Panc1 (cell line): ENCODE measurements around the gene RAMAC. TPM values are rescaled to one million over a fixed set of nuclear protein-coding genes. Genes with fewer than 3 reads are reported as not detected.

Source experiments
- ATAC-seq: fragments of 200-7000 bp; cut with Tn5 transposase; 2 replicates; pipeline ENCODE4 v1.9.1; 2020; ENCODE audit warnings: mild to moderate bottlenecking, moderate library complexity
- BruUV-seq: library from RNA; stranded (reverse); fragments of 400-500 nt; replicated peaks from 2 replicates; lab custom pipeline; 2021; lab: Mats Ljungman, UMichigan
- CTCF ChIA-PET: fragments of 300-600 bp; sonication (Branson Sonifier 250); formaldehyde crosslinking; loops from one replicate; lab custom pipeline; 2022; ENCODE audit warnings: antibody characterized with exemption; lab: Charles Lee
- POLR2A ChIA-PET: fragments of 300-600 bp; sonication (Branson Sonifier 250); formaldehyde crosslinking; loops from one replicate; lab custom pipeline; 2022; ENCODE audit warnings: antibody characterized with exemption; lab: Charles Lee
- DNase-seq: peaks from one replicate; pipeline ENCODE4 v3.0.0-alpha.2; 2010; ENCODE audit warnings: low read depth, low spot score
- H3K27ac ChIP-seq: 2 replicates; pipeline ENCODE4 v1.5.1; 2011; ENCODE audit warnings: mild to moderate bottlenecking, low read length, inconsistent platforms
- H3K27me3 ChIP-seq: fragments of 200-500 bp; sonication (Bioruptor generic); 2 replicates; pipeline ENCODE4 v1.6.0; 2014; ENCODE audit warnings: low read length, inconsistent platforms; ENCODE audit not compliant: control insufficient read depth, insufficient read depth
- H3K36me3 ChIP-seq: fragments of 200-500 bp; sonication (Bioruptor generic); 2 replicates; pipeline ENCODE4 v1.5.1; 2014; ENCODE audit warnings: inconsistent platforms, mild to moderate bottlenecking, low read length, moderate library complexity; ENCODE audit not compliant: control insufficient read depth, insufficient read depth
- H3K4me1 ChIP-seq: 2 replicates; pipeline ENCODE4 v1.5.1; 2011; ENCODE audit warnings: inconsistent platforms, mild to moderate bottlenecking, low read length, moderate library complexity; ENCODE audit not compliant: control insufficient read depth, insufficient read depth
- H3K4me3 ChIP-seq, 2 experiments: 2 replicates each; pipeline ENCODE4 v1.5.1; 2011 to 2012; ENCODE audit warnings: low read depth in 2 of 2, low read length in 2 of 2, mild to moderate bottlenecking in 2 of 2, inconsistent platforms in 1 of 2, moderate library complexity in 1 of 2
- H3K9me3 ChIP-seq: fragments of 200-500 bp; sonication (Bioruptor generic); 2 replicates; pipeline ENCODE4 v1.5.1; 2014; ENCODE audit warnings: low read depth, mild to moderate bottlenecking, inconsistent platforms, low read length, moderate library complexity; ENCODE audit not compliant: control insufficient read depth, insufficient read depth
- POLR2AphosphoS5 ChIP-seq: IDR thresholded peaks from 2 replicates; pipeline ENCODE4 v1.6.1; 2012; ENCODE audit warnings: mild to moderate bottlenecking, low read depth, low read length, moderate library complexity
- TCF7L2 ChIP-seq: IDR thresholded peaks from 2 replicates; pipeline ENCODE4 v1.6.1; 2011; ENCODE audit warnings: mild to moderate bottlenecking, low read depth, low read length, inconsistent platforms
- in situ Hi-C: cut with HindIII; loops from 2 replicates; pipeline ENCODE4 v1.10.0; 2016; ENCODE audit warnings: low sequenced_read_pairs, low pct_unique_long_range_greater_than_20kb
- intact Hi-C: fragments of 100-400 bp; cut with micrococcal nuclease; formaldehyde crosslinking; loops from one replicate; pipeline ENCODE4 v1.10.0; 2022; ENCODE audit not compliant: unreplicated experiment
- total RNA-seq: library from RNA; stranded (reverse); gene quantifications from one replicate; pipeline ENCODE4 v1.2.1, GENCODE V29; 2021; ENCODE audit not compliant: unreplicated experiment
- TF ChIP-seq, protein P1 (sequence below), 2 experiments: IDR thresholded peaks; 2 replicates each; pipeline ENCODE4 v1.6.1; 2011 to 2012; ENCODE audit warnings: low read depth in 2 of 2, control low read depth in 1 of 2, low read length in 1 of 2, mild to moderate bottlenecking in 1 of 2, moderate library complexity in 1 of 2; ENCODE audit not compliant: insufficient read depth in 1 of 2
- TF ChIP-seq, protein P2 (sequence below): fragments of 450-650 bp; IDR thresholded peaks from 2 replicates; pipeline ENCODE4 v1.5.1; 2017; ENCODE audit warnings: mild to moderate bottlenecking

RAMAC gene
- total RNA-seq, 1 experiment from 2014 or later, result 32.0 TPM

DNA sequence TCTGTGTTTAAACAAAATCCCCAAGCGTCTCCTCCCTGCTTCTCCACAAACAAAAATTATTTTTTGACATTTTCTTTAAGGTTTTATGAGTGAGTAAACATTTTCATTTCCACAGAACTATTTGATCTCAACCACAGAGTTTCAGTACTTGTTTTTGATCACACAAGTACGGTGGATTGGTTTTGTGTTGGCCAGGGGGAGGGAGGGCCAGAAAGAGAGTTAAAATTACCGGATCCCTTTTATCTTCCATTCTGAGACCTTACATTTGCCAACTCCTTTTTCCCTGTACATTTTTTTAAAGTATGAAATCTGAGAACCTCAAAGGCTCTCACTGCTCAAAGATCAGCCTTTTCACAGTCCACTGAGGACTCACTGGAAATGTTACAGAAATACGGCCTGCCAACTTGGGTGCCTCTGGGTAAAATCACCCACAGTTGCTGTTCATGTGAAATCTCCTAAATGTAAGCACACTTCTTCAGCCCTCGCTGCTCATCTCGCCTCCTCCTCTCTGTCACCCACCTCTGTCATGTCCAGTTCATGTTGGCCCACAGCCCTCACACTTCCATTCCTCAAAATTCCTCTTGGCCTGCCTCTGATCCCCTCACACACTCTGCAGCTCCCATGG lies 35.2 kb upstream of the RAMAC start:
- intact Hi-C loops (no loop called here), in situ Hi-C loops (no loop called here)
- ATAC-seq, result no peak
- no peak for DNase-seq
- POLR2A ChIA-PET, result no interaction called here
- no peak for TF ChIP-seq POLR2AphosphoS5
- H3K9me3 ChIP-seq, result no peaks in the 10 kb centered on the region
- no peaks in the 10 kb centered on the region for H3K36me3 ChIP-seq
- TSS peak; percentile 62 for BruUV-seq
- no peak overlapping the region for H3K27ac ChIP-seq
- no peaks in the 10 kb centered on the region for H3K27me3 ChIP-seq
- H3K4me3 ChIP-seq, result peak overlapping the region; percentile 69 to 71; a peak in 3 of 4 replicates
- peaks cover 15% of the 10 kb centered on the region for H3K4me1 ChIP-seq
- CTCF ChIA-PET, result interaction anchor here (0.6 kb wide), 1 partner anchor 10 kb away, joined by 13 read pairs; no protein-coding TSS in a partner anchor

DNA sequence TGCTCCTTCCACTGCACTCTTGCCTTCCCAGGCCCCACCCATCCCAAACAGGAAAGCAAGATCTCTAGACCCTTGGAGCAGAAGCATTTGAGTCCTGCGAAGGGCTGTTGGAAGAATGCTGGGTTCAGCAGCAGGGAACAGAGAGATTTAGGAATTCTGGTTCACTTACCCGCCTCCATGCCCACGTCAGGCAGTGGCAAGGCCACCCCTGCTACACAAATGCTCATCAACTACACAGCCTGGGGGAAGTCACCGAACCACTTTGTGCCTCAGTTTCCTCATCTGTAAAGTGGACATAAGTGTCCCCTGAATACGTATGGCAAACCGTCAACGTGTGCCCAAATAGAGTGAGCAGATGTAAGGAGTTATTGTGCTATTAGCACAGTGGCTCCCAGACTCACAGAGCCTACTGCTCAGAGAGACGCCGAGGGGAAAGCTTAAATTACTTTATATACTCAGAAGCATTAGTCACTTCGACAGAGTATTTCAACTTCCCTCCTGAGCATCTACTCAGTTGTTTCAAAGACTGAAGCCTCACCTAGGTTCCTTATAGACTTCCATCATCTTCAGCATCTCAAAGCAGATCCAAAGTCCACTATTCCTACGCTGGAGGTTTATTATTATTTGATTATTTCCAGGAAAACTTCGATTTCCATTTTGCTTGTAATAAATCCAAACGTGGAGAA lies 34.4 kb upstream of the RAMAC start:
- H3K36me3 ChIP-seq, result no peaks in the 10 kb centered on the region
- H3K9me3 ChIP-seq, result no peaks in the 10 kb centered on the region
- H3K4me3 ChIP-seq, result peak overlapping the region; percentile 69 to 71
- no TSS peak for BruUV-seq
- ChIA-PET POLR2A (no interaction called here), CTCF (no interaction called here)
- intact Hi-C loops (no loop called here), in situ Hi-C loops (no loop called here)
- no peaks in the 10 kb centered on the region for H3K27me3 ChIP-seq
- peak overlapping the region; percentile 81 for H3K27ac ChIP-seq
- peaks cover 15% of the 10 kb centered on the region for H3K4me1 ChIP-seq
- ATAC-seq (peak; percentile 44), DNase-seq (no peak)
- no peak for TF ChIP-seq TCF7L2
- TF ChIP-seq, protein P1, sequence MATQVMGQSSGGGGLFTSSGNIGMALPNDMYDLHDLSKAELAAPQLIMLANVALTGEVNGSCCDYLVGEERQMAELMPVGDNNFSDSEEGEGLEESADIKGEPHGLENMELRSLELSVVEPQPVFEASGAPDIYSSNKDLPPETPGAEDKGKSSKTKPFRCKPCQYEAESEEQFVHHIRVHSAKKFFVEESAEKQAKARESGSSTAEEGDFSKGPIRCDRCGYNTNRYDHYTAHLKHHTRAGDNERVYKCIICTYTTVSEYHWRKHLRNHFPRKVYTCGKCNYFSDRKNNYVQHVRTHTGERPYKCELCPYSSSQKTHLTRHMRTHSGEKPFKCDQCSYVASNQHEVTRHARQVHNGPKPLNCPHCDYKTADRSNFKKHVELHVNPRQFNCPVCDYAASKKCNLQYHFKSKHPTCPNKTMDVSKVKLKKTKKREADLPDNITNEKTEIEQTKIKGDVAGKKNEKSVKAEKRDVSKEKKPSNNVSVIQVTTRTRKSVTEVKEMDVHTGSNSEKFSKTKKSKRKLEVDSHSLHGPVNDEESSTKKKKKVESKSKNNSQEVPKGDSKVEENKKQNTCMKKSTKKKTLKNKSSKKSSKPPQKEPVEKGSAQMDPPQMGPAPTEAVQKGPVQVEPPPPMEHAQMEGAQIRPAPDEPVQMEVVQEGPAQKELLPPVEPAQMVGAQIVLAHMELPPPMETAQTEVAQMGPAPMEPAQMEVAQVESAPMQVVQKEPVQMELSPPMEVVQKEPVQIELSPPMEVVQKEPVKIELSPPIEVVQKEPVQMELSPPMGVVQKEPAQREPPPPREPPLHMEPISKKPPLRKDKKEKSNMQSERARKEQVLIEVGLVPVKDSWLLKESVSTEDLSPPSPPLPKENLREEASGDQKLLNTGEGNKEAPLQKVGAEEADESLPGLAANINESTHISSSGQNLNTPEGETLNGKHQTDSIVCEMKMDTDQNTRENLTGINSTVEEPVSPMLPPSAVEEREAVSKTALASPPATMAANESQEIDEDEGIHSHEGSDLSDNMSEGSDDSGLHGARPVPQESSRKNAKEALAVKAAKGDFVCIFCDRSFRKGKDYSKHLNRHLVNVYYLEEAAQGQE (IDR thresholded peaks at IDR 0.05; ENCODE audit: insufficient read depth in 1 of 2, low read depth in 2 of 2, low read length in 1 of 2), result no peak
- TF ChIP-seq, protein P2, sequence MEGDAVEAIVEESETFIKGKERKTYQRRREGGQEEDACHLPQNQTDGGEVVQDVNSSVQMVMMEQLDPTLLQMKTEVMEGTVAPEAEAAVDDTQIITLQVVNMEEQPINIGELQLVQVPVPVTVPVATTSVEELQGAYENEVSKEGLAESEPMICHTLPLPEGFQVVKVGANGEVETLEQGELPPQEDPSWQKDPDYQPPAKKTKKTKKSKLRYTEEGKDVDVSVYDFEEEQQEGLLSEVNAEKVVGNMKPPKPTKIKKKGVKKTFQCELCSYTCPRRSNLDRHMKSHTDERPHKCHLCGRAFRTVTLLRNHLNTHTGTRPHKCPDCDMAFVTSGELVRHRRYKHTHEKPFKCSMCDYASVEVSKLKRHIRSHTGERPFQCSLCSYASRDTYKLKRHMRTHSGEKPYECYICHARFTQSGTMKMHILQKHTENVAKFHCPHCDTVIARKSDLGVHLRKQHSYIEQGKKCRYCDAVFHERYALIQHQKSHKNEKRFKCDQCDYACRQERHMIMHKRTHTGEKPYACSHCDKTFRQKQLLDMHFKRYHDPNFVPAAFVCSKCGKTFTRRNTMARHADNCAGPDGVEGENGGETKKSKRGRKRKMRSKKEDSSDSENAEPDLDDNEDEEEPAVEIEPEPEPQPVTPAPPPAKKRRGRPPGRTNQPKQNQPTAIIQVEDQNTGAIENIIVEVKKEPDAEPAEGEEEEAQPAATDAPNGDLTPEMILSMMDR, result no peak
